H1 (cell line): ENCODE results near the gene CKLF. TPM values are rescaled to one million over a fixed set of nuclear protein-coding genes. Genes with fewer than 3 reads are reported as not detected.

Source experiments
- CTCF ChIA-PET: fragments of 300-600 bp; sonication (Branson Sonifier 250); formaldehyde crosslinking; loops from one replicate; lab custom pipeline; 2021; ENCODE audit not compliant: partially characterized antibody; lab: Charles Lee
- POLR2A ChIA-PET: fragments of 300-600 bp; sonication (Branson Sonifier 250); formaldehyde crosslinking; loops from one replicate; lab custom pipeline; 2021; ENCODE audit warnings: inconsistent platforms; ENCODE audit not compliant: partially characterized antibody; lab: Charles Lee
- DNase-seq, 2 experiments: peaks; one replicate each; pipeline versions ENCODE4 v3.0.0 to v3.0.0-alpha.2; 2010 to 2022; ENCODE audit warnings: low spot score in 2 of 2, low read depth in 1 of 2, mixed read lengths in 1 of 2
- FAIRE-seq: peaks from 2 replicates; lab custom pipeline; 2011; peaks lifted over from hg19 to GRCh38; lab: Jason Lieb, UNC
- H2AFZ ChIP-seq: 2 replicates; pipeline ENCODE4 v1.8.1; 2012; ENCODE audit warnings: low read length, inconsistent platforms
- H2AK5ac ChIP-seq: 2 replicates; pipeline ENCODE4 v1.6.1; 2013; ENCODE audit warnings: low read depth, low read length
- H2BK120ac ChIP-seq: replicated peaks from 2 replicates; pipeline ENCODE3; 2013; ENCODE audit warnings: low read depth, low read length, inconsistent platforms
- H2BK12ac ChIP-seq: 2 replicates; pipeline ENCODE4 v1.6.1; 2013; ENCODE audit warnings: low read depth, low read length
- H2BK15ac ChIP-seq: 2 replicates; pipeline ENCODE4 v1.6.1; 2013; ENCODE audit warnings: low read length
- H2BK20ac ChIP-seq: 2 replicates; pipeline ENCODE4 v1.6.1; 2013; ENCODE audit warnings: low read length
- H2BK5ac ChIP-seq: 2 replicates; pipeline ENCODE4 v1.6.1; 2013; ENCODE audit warnings: low read depth, low read length
- H3K14ac ChIP-seq: 2 replicates; pipeline ENCODE4 v1.6.1; 2013; ENCODE audit warnings: inconsistent platforms; ENCODE audit not compliant: insufficient read length
- H3K18ac ChIP-seq: 2 replicates; pipeline ENCODE4 v1.6.1; 2013; ENCODE audit warnings: low read length; ENCODE audit errors: extremely low read depth
- H3K23ac ChIP-seq: 2 replicates; pipeline ENCODE4 v1.6.1; 2013; ENCODE audit warnings: inconsistent platforms; ENCODE audit not compliant: insufficient read length
- H3K23me2 ChIP-seq: 2 replicates; pipeline ENCODE4 v1.6.1; 2013; ENCODE audit warnings: low read depth, low read length
- H3K27ac ChIP-seq: 2 replicates; pipeline ENCODE4 v1.6.1; 2011; ENCODE audit warnings: low read depth, low read length, inconsistent platforms
- H3K27me3 ChIP-seq, 4 experiments: replicated peaks in 1 of 4; 1 replicate in 1 of 4; 2 replicates in 3 of 4; pipeline versions ENCODE4 v1.6.1 to v1.8.1; 2011 to 2013; ENCODE audit warnings: low read length in 3 of 4, mild to moderate bottlenecking in 3 of 4, inconsistent platforms in 2 of 4, mixed read lengths in 2 of 4, moderate library complexity in 1 of 4; ENCODE audit not compliant: control insufficient read depth in 3 of 4, insufficient read depth in 3 of 4; ENCODE audit errors: extremely low read depth in 1 of 4
- H3K36me3 ChIP-seq, 4 experiments: 2 replicates each; pipeline versions ENCODE4 v1.6.1 to v1.8.1; 2011 to 2013; ENCODE audit warnings: mild to moderate bottlenecking in 4 of 4, low read length in 3 of 4, moderate library complexity in 2 of 4, control low read depth in 1 of 4, inconsistent platforms in 1 of 4; ENCODE audit not compliant: insufficient read depth in 4 of 4, control insufficient read depth in 2 of 4
- H3K4ac ChIP-seq: replicated peaks from 2 replicates; pipeline ENCODE3; 2013; ENCODE audit warnings: low read length, low read depth, mixed read lengths, inconsistent platforms; ENCODE audit not compliant: insufficient read length
- H3K4me1 ChIP-seq, 4 experiments: replicated peaks in 1 of 4; 1 replicate in 1 of 4; 2 replicates in 3 of 4; pipeline versions ENCODE4 v1.6.1 to v1.8.1; 2011 to 2013; ENCODE audit warnings: low read length in 3 of 4, inconsistent platforms in 2 of 4, mixed read lengths in 1 of 4; ENCODE audit not compliant: insufficient read depth in 4 of 4, control insufficient read depth in 3 of 4
- H3K4me2 ChIP-seq, 2 experiments: 2 replicates each; pipeline versions ENCODE4 v1.6.1 to v1.8.1; 2011 to 2013; ENCODE audit warnings: low read depth in 2 of 2, low read length in 2 of 2, control low read depth in 1 of 2, inconsistent platforms in 1 of 2, mild to moderate bottlenecking in 1 of 2; ENCODE audit not compliant: insufficient read depth in 1 of 2
- H3K4me3 ChIP-seq, 4 experiments: fragments of 200-600, 300-600 bp in 1 of 4; sonication (generic), shearing (Covaris generic), sonication (Bioruptor Twin) in 1 of 4; 2 replicates each; pipeline versions ENCODE4 v1.5.1 to v1.8.1; 2011 to 2016; ENCODE audit warnings: low read length in 4 of 4, low read depth in 3 of 4, control low read depth in 2 of 4, inconsistent platforms in 2 of 4, mild to moderate bottlenecking in 2 of 4, mixed read lengths in 1 of 4, moderate library complexity in 1 of 4; ENCODE audit not compliant: insufficient read depth in 2 of 4; ENCODE audit errors: extremely low read depth in 1 of 4
- H3K56ac ChIP-seq: replicated peaks from 2 replicates; pipeline ENCODE3; 2013; ENCODE audit warnings: low read depth, mild to moderate bottlenecking, mixed read lengths, low read length, inconsistent platforms; ENCODE audit not compliant: insufficient read length
- H3K79me1 ChIP-seq: 2 replicates; pipeline ENCODE4 v1.6.1; 2013; ENCODE audit warnings: low read depth, low read length, control low read depth
- H3K79me2 ChIP-seq, 2 experiments: 2 replicates each; pipeline versions ENCODE4 v1.6.1 to v1.8.1; 2012 to 2013; ENCODE audit warnings: low read length in 2 of 2, mild to moderate bottlenecking in 2 of 2, inconsistent platforms in 1 of 2; ENCODE audit not compliant: insufficient read depth in 2 of 2, control insufficient read depth in 1 of 2
- H3K9ac ChIP-seq, 4 experiments: replicated peaks in 1 of 4; 1 replicate in 1 of 4; 2 replicates in 3 of 4; pipeline versions ENCODE4 v1.6.1 to v1.8.1; 2011 to 2013; ENCODE audit warnings: low read depth in 3 of 4, low read length in 3 of 4, control low read depth in 2 of 4, mild to moderate bottlenecking in 2 of 4, moderate library complexity in 2 of 4, inconsistent platforms in 1 of 4; ENCODE audit errors: extremely low read depth in 1 of 4
- H3K9me3 ChIP-seq, 2 experiments: 2 replicates each; pipeline versions ENCODE4 v1.6.1 to v1.8.1; 2012 to 2013; ENCODE audit warnings: mild to moderate bottlenecking in 2 of 2, moderate library complexity in 2 of 2, control low read depth in 1 of 2, inconsistent platforms in 1 of 2, low read depth in 1 of 2, low read length in 1 of 2, mixed read lengths in 1 of 2; ENCODE audit not compliant: insufficient read depth in 2 of 2
- H4K20me1 ChIP-seq, 2 experiments: replicated peaks in 1 of 2; 2 replicates each; pipeline versions ENCODE3 to v1.8.1; 2011 to 2013; ENCODE audit warnings: inconsistent platforms in 2 of 2, low read length in 2 of 2, mild to moderate bottlenecking in 1 of 2; ENCODE audit not compliant: insufficient read depth in 2 of 2, control insufficient read depth in 1 of 2
- H4K5ac ChIP-seq: 2 replicates; pipeline ENCODE4 v1.6.1; 2013; ENCODE audit warnings: low read length, low read depth, mixed read lengths, inconsistent platforms; ENCODE audit not compliant: insufficient read length
- H4K8ac ChIP-seq: 2 replicates; pipeline ENCODE4 v1.8.0; 2013; ENCODE audit warnings: mild to moderate bottlenecking, moderate library complexity, low read length, inconsistent platforms; ENCODE audit not compliant: insufficient read depth; ENCODE audit errors: extremely low read depth
- H4K91ac ChIP-seq: replicated peaks from 2 replicates; pipeline ENCODE3; 2013; ENCODE audit warnings: low read length, mixed read lengths, inconsistent platforms; ENCODE audit not compliant: insufficient read length
- E2F6 ChIP-seq: IDR thresholded peaks from 2 replicates; pipeline ENCODE4 v1.6.1; 2012; ENCODE audit warnings: inconsistent platforms
- FOSL1 ChIP-seq: IDR thresholded peaks from 2 replicates; pipeline ENCODE4 v1.6.1; 2011; ENCODE audit warnings: mild to moderate bottlenecking, low read depth, low read length, moderate library complexity; ENCODE audit not compliant: insufficient read depth
- HDAC2 ChIP-seq, 2 experiments: fragments of 300-600 bp in 1 of 2; sonication (generic) in 1 of 2; IDR thresholded peaks; 2 replicates each; pipeline ENCODE4 v1.6.1; 2011 to 2012; ENCODE audit warnings: low read depth in 2 of 2, low read length in 2 of 2, mild to moderate bottlenecking in 2 of 2, moderate library complexity in 2 of 2, borderline replicate concordance in 1 of 2, inconsistent platforms in 1 of 2
- HDAC6 ChIP-seq: IDR thresholded peaks from one replicate; pipeline ENCODE4 v1.7.1; 2012; ENCODE audit warnings: low read depth, mild to moderate bottlenecking, inconsistent platforms, low read length, moderate library complexity
- NANOG ChIP-seq: IDR thresholded peaks from 2 replicates; pipeline ENCODE4 v1.6.1; 2011; ENCODE audit warnings: low read length, low read depth, mild to moderate bottlenecking, inconsistent platforms; ENCODE audit not compliant: insufficient read depth, poor library complexity, severe bottlenecking
- POU5F1 ChIP-seq: IDR thresholded peaks from 2 replicates; pipeline ENCODE4 v1.6.1; 2011; ENCODE audit warnings: low read depth, mild to moderate bottlenecking, low read length, moderate library complexity
- RBBP5 ChIP-seq: IDR thresholded peaks from 2 replicates; pipeline ENCODE4 v1.7.1; 2012; ENCODE audit warnings: low read depth, mild to moderate bottlenecking, inconsistent platforms, low read length, moderate library complexity, borderline replicate concordance
- WGBS, 2 experiments: shearing (Covaris generic) in 1 of 2; methylation state at CpG; one replicate each; pipeline versions ENCODE4 v1.1.6 to v1.1.7; 2013 to 2015; ENCODE audit warnings: low lambda C conversion rate in 2 of 2, mixed read lengths in 2 of 2, inconsistent platforms in 1 of 2, low coverage in 1 of 2, missing lambda C conversion rate in 1 of 2; ENCODE audit not compliant: insufficient replicate concordance in 2 of 2, insufficient coverage in 1 of 2, insufficient read length in 1 of 2; ENCODE audit errors: extremely low coverage in 1 of 2, missing lambda C conversion rate in 1 of 2; 5-methylcytosine and 5-hydroxymethylcytosine counted together
- polyA plus RNA-seq, 7 experiments: library from polyadenylated mRNA; depleted of rRNA in 3 of 7; stranded (reverse) in 5 of 7; unstranded in 2 of 7; fragments of >200 nt in 5 of 7; fragments of 200-250 nt in 2 of 7; gene quantifications; 1 replicate in 5 of 7; 2 replicates in 1 of 7; 4 replicates in 1 of 7; pipeline versions ENCODE4 v1.2.1 to v1.2.3, GENCODE V29; 2011 to 2013; ENCODE audit warnings: missing spikeins in 2 of 7, mixed read lengths in 2 of 7
- total RNA-seq: library from RNA; stranded (reverse); fragmentation: NEBNext Ultra II Directional; extraction: Animal tissue kit (Norgen Biotek cat#: 25700); gene quantifications from 2 replicates; pipeline ENCODE4 v1.2.1, GENCODE V29; 2021

The CKLF gene
- total and polyA plus RNA-seq, 2 of the 8 experiments (the other 6 are each of a cell fraction or from before 2014, with no cell fraction given): 21.1 to 63.5 TPM

GRCh38 chr16:66507731-66508239, 44.6 kb upstream of the CKLF start:
- Histone ChIP-seq H3K27ac (no peak overlapping the region), H2AK5ac (no peak overlapping the region), H3K79me1 (no peaks in the 10 kb centered on the region), H3K23me2 (no peaks in the 10 kb centered on the region), H4K91ac (no peak overlapping the region), H3K9me3 (no peaks in the 10 kb centered on the region), H3K9ac (no peak overlapping the region), H3K56ac (no peak overlapping the region), H2BK20ac (no peak overlapping the region), H3K18ac (no peak overlapping the region), H4K20me1 (no peaks in the 10 kb centered on the region), H3K4me1 (peaks cover 8 to 18% (median 13%) of the 10 kb centered on the region in 4 experiments; a peak in 6 of 7 replicates), H3K4me2 (no peak overlapping the region), H3K23ac (no peak overlapping the region), H3K4me3 (no peak overlapping the region), H2BK15ac (no peak overlapping the region), H2AFZ (no peak overlapping the region), H3K4ac (no peak overlapping the region), H3K36me3 (no peaks in the 10 kb centered on the region), H3K14ac (no peak overlapping the region), H3K27me3 (no peaks in the 10 kb centered on the region), H3K79me2 (no peaks in the 10 kb centered on the region), H2BK120ac (no peak overlapping the region), H2BK5ac (no peak overlapping the region), H4K5ac (no peak overlapping the region), H2BK12ac (no peak overlapping the region), H4K8ac (no peak overlapping the region)
- 87% methylated on average over 4 of the region's 4 CpGs; no CpG with 5 or more reads in 1 of the 2 experiments for WGBS, 2 experiments
- FAIRE-seq (no peak), DNase-seq (no peak)
- CTCF ChIA-PET: interaction anchor here (0.6 to 2.6 kb wide), 9 partner anchors 9 to 342 kb away, joined by 3 to 8 read pairs (median 4); no protein-coding TSS in a partner anchor
- POLR2A ChIA-PET: interaction anchor here (0.6 kb wide), 2 partner anchors 94 to 176 kb away, joined by 3 read pairs; no protein-coding TSS in a partner anchor
- TF ChIP-seq E2F6: no peak
- TF ChIP-seq HDAC6: no peak
- TF ChIP-seq POU5F1: no peak
- TF ChIP-seq HDAC2 (IDR thresholded peaks at IDR 0.05; ENCODE audit: borderline replicate concordance in 1 of 2, low read depth in 2 of 2, low read length in 2 of 2): no peak
- no peak for TF ChIP-seq FOSL1
- no peak for TF ChIP-seq RBBP5
- TF ChIP-seq NANOG: no peak
